ENCODE measurements around the gene CAMK1D. TPM values are rescaled to one million over a fixed set of nuclear protein-coding genes. Genes with fewer than 3 reads are reported as not detected.

The CAMK1D gene
- total RNA-seq, 1 experiment from 2014 or later: 6.0 TPM

DNA sequence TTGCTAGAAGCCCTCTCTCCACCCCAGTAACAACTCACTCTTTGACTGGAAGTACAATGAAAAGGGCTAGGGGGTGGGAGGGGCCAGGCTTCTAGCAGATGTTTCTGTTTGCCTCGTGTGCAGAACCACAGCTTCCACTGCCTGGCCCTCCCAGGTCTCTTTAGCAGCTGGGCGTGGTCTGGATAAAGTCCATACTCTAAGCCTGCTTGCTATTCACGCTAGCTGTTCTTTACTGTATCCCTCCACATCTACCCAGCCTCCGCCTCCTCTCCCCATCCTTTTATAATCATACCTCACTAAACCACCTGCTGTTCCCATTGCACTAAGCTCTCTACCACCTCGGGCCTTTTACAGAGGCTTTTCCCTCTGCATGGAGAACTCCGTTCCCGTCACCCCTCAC is 288.8 kb downstream of the CAMK1D start:
- Histone ChIP-seq H4K20me1 (ENCODE audit: insufficient read depth) (no peaks in the 10 kb centered on the region), H3K4me2 (no peak overlapping the region), H3K27me3 (ENCODE audit: insufficient read depth, low read depth) (no peaks in the 10 kb centered on the region), H3K79me2 (ENCODE audit: low read depth) (no peaks in the 10 kb centered on the region), H3K9me2 (ENCODE audit: insufficient read depth) (no peaks in the 10 kb centered on the region), H3F3A (ENCODE audit: insufficient read depth, low read depth) (no peaks in the 10 kb centered on the region), H3K9me3 (ENCODE audit: insufficient read depth, low read depth) (no peaks in the 10 kb centered on the region), H3K4me1 (replicated peaks; ENCODE audit: insufficient read depth) (peaks cover 12% of the 10 kb centered on the region; the same call in 1 of the 2 replicates), H3K4me3 (no peak overlapping the region), H3K36me3 (ENCODE audit: low read depth) (no peaks in the 10 kb centered on the region), H2AFZ (no peak overlapping the region), H3K27ac (no peak overlapping the region)
- TF ChIP-seq, protein P1, sequence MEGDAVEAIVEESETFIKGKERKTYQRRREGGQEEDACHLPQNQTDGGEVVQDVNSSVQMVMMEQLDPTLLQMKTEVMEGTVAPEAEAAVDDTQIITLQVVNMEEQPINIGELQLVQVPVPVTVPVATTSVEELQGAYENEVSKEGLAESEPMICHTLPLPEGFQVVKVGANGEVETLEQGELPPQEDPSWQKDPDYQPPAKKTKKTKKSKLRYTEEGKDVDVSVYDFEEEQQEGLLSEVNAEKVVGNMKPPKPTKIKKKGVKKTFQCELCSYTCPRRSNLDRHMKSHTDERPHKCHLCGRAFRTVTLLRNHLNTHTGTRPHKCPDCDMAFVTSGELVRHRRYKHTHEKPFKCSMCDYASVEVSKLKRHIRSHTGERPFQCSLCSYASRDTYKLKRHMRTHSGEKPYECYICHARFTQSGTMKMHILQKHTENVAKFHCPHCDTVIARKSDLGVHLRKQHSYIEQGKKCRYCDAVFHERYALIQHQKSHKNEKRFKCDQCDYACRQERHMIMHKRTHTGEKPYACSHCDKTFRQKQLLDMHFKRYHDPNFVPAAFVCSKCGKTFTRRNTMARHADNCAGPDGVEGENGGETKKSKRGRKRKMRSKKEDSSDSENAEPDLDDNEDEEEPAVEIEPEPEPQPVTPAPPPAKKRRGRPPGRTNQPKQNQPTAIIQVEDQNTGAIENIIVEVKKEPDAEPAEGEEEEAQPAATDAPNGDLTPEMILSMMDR (conservative IDR thresholded peaks at IDR 0.05): no peak
- no peak for TF ChIP-seq EZH2 (IDR thresholded peaks at IDR 0.05; ENCODE audit: low read depth)
- no TSS peak for BruUV-seq (replicated peaks)
- CTCF ChIA-PET: no interaction called here
- POLR2A ChIA-PET (ENCODE audit: unreplicated experiment): no interaction called here
- intact Hi-C loops (cut with micrococcal nuclease; ENCODE audit: unreplicated experiment): no loop called here
- DNase-seq: no peak

DNA sequence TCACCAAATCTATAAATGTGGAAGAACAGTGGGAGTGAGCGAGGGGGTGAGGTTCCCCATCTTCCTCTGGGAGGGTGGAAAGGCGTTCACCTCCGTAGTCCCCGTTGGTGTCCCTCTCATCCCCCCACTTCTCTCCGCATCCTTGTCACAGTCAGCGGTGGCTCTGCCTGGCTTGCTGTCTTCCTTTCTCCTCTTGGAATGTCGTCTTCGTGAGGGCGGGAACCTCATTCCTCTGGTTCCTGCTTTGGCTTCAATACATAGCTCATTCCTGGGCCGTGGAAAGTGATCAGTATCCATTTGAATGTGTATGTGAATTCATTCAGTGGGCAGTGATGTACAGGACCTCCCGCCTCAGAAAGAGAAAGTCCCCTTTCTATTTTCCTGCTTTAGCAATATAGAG is 289.4 kb downstream of the CAMK1D start:
- no TSS peak for BruUV-seq (replicated peaks)
- no peak overlapping the region for H3K27ac ChIP-seq
- H3K79me2 ChIP-seq (ENCODE audit: low read depth): no peaks in the 10 kb centered on the region
- intact Hi-C loops (cut with micrococcal nuclease; ENCODE audit: unreplicated experiment): no loop called here
- H3F3A ChIP-seq (ENCODE audit: insufficient read depth, low read depth): no peaks in the 10 kb centered on the region
- H3K4me1 ChIP-seq (replicated peaks; ENCODE audit: insufficient read depth): peaks cover 12% of the 10 kb centered on the region; the same call in 1 of the 2 replicates
- no peaks in the 10 kb centered on the region for H4K20me1 ChIP-seq (ENCODE audit: insufficient read depth)
- H3K4me3 ChIP-seq: no peak overlapping the region
- TF ChIP-seq EZH2 (IDR thresholded peaks at IDR 0.05; ENCODE audit: low read depth): no peak
- TF ChIP-seq, protein P1 (conservative IDR thresholded peaks at IDR 0.05): no peak
- POLR2A ChIA-PET (ENCODE audit: unreplicated experiment): no interaction called here
- H3K9me2 ChIP-seq (ENCODE audit: insufficient read depth): no peaks in the 10 kb centered on the region
- H3K9me3 ChIP-seq (ENCODE audit: insufficient read depth, low read depth): no peaks in the 10 kb centered on the region
- H3K36me3 ChIP-seq (ENCODE audit: low read depth): no peaks in the 10 kb centered on the region
- H3K27me3 ChIP-seq (ENCODE audit: insufficient read depth, low read depth): no peaks in the 10 kb centered on the region
- no peak overlapping the region for H3K4me2 ChIP-seq
- CTCF ChIA-PET: no interaction called here
- DNase-seq: no peak
- H2AFZ ChIP-seq: no peak overlapping the region

DNA sequence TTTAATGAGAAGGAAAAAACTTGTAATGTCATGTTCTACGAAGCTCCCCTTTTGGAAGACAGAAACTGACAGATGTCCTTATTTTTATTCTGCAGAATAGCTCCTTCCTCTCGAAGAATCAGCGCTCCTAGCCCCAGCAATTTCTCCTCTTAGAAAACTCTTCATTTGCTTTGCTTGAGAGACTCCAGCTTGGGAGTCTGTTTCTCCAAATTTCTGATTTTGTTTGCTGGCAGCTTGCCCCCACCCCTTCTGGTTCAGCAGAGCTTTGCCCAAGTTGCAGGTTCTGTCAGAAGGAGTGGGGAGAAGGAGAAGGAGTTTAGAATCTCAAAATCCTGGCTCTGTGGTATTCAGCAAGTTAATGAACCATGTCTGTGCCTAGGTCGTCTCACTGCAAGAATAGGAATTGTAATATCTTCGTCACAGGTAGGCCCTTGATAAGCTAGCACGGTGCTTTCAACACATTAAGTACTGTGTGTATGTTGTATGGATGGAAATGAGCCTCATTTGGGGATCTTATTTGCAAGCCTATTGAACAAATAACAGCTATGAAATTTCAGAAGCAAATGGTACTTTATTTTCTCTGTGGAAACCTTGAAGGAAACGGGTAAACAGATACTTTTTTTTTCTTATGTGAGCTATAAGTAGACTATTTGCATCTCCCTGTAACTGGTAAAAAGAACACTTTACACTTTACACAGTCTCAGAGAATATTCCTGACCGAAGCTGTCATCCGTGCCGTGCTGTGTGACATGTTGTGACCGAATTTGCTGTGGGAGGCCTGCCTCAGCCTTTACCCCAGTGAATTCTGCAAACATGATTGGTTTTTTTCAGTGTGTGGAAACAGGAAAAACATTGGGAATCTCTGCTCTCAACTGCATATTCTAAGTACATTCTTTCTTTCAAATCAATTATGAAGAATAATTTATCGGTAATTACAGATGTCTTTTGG is 290.9 kb downstream of the CAMK1D start:
- no peak overlapping the region for H2AFZ ChIP-seq
- no peak overlapping the region for H3K27ac ChIP-seq
- CTCF ChIA-PET: no interaction called here
- H3K9me2 ChIP-seq (ENCODE audit: insufficient read depth): no peaks in the 10 kb centered on the region
- intact Hi-C loops (cut with micrococcal nuclease; ENCODE audit: unreplicated experiment): no loop called here
- no peaks in the 10 kb centered on the region for H3F3A ChIP-seq (ENCODE audit: insufficient read depth, low read depth)
- no peaks in the 10 kb centered on the region for H3K79me2 ChIP-seq (ENCODE audit: low read depth)
- H4K20me1 ChIP-seq (ENCODE audit: insufficient read depth): no peaks in the 10 kb centered on the region
- no peak overlapping the region for H3K4me3 ChIP-seq
- H3K27me3 ChIP-seq (ENCODE audit: insufficient read depth, low read depth): no peaks in the 10 kb centered on the region
- no peaks in the 10 kb centered on the region for H3K9me3 ChIP-seq (ENCODE audit: insufficient read depth, low read depth)
- TF ChIP-seq, protein P1 (conservative IDR thresholded peaks at IDR 0.05): no peak
- TF ChIP-seq EZH2 (IDR thresholded peaks at IDR 0.05; ENCODE audit: low read depth): no peak
- peaks cover 4% of the 10 kb centered on the region; the same call in 1 of the 2 replicates for H3K4me1 ChIP-seq (replicated peaks; ENCODE audit: insufficient read depth)
- no peak for DNase-seq
- H3K36me3 ChIP-seq (ENCODE audit: low read depth): no peaks in the 10 kb centered on the region
- no peak overlapping the region for H3K4me2 ChIP-seq
- POLR2A ChIA-PET (ENCODE audit: unreplicated experiment): no interaction called here
- no TSS peak for BruUV-seq (replicated peaks)

Measured in PC-9 (cell line).